ENCODE results near the gene NARF.
A peak's percentile ranks its signal among the peaks of the same experiment; 100 is the strongest.
"Not testable (repeated sequence)": the region's sequence is repeated elsewhere in the genome, so short reads cannot be mapped to it uniquely, and the experiment has no call there.

NARF gene

GRCh38 chr17:82503094-82503727 is 44.7 kb downstream of the NARF start:
- no peak overlapping the region for H3K9ac ChIP-seq (ENCODE audit: low read depth, low read length)
- no peaks in the 10 kb centered on the region for H3K36me3 ChIP-seq (ENCODE audit: insufficient read depth, low read length)
- no peaks in the 10 kb centered on the region for H3K9me3 ChIP-seq (ENCODE audit: control insufficient read depth, insufficient read depth, low read length)
- H3K4me1 ChIP-seq (ENCODE audit: insufficient read depth, low read length) = no peaks in the 10 kb centered on the region

- H3K4me1 ChIP-seq (ENCODE audit: insufficient read depth, low read length) = no peaks in the 10 kb centered on the region
- H3K36me3 ChIP-seq (ENCODE audit: insufficient read depth, low read length) = no peaks in the 10 kb centered on the region
- no peaks in the 10 kb centered on the region for H3K9me3 ChIP-seq (ENCODE audit: control insufficient read depth, insufficient read depth, low read length)
- no peak overlapping the region for H3K9ac ChIP-seq (ENCODE audit: low read depth, low read length)
These were observed 45.3 kb downstream of the NARF start for GRCh38 chr17:82503728-82504308.

GRCh38 chr17:82505296-82505695 is 46.8 kb downstream of the NARF start:
- Histone ChIP-seq H3K4me1 (ENCODE audit: insufficient read depth, low read length) (no peaks in the 10 kb centered on the region), H3K9ac (ENCODE audit: low read depth, low read length) (no peak overlapping the region), H3K36me3 (ENCODE audit: insufficient read depth, low read length) (no peaks in the 10 kb centered on the region), H3K9me3 (ENCODE audit: control insufficient read depth, insufficient read depth, low read length) (no peaks in the 10 kb centered on the region)

GRCh38 chr17:82506402-82506801 is 47.9 kb downstream of the NARF start:
- H3K9ac ChIP-seq (ENCODE audit: low read depth, low read length); H3K9me3 ChIP-seq (ENCODE audit: control insufficient read depth, insufficient read depth, low read length); H3K4me1 ChIP-seq (ENCODE audit: insufficient read depth, low read length); H3K36me3 ChIP-seq (ENCODE audit: insufficient read depth, low read length): not testable (repeated sequence)

- H3K9me3 ChIP-seq (ENCODE audit: control insufficient read depth, insufficient read depth, low read length) = no peaks in the 10 kb centered on the region
- no peaks in the 10 kb centered on the region for H3K4me1 ChIP-seq (ENCODE audit: insufficient read depth, low read length)
- no peak overlapping the region for H3K9ac ChIP-seq (ENCODE audit: low read depth, low read length)
- H3K36me3 ChIP-seq (ENCODE audit: insufficient read depth, low read length) = no peaks in the 10 kb centered on the region
These were observed 49.2 kb downstream of the NARF start for GRCh38 chr17:82507631-82508175.

GRCh38 chr17:82511642-82512041 is 53.1 kb downstream of the NARF start:
- H3K36me3 ChIP-seq (ENCODE audit: insufficient read depth, low read length); H3K9me3 ChIP-seq (ENCODE audit: control insufficient read depth, insufficient read depth, low read length); H3K4me1 ChIP-seq (ENCODE audit: insufficient read depth, low read length); H3K9ac ChIP-seq (ENCODE audit: low read depth, low read length): not testable (repeated sequence)

- H3K9me3 ChIP-seq (ENCODE audit: control insufficient read depth, insufficient read depth, low read length); H3K36me3 ChIP-seq (ENCODE audit: insufficient read depth, low read length); H3K9ac ChIP-seq (ENCODE audit: low read depth, low read length); H3K4me1 ChIP-seq (ENCODE audit: insufficient read depth, low read length): not testable (repeated sequence)
These were observed 55.3 kb downstream of the NARF start for GRCh38 chr17:82513864-82514263.

GRCh38 chr17:82517230-82517865 is 58.8 kb downstream of the NARF start:
- Histone ChIP-seq H3K9me3 (ENCODE audit: control insufficient read depth, insufficient read depth, low read length) (no peaks in the 10 kb centered on the region), H3K36me3 (ENCODE audit: insufficient read depth, low read length) (no peaks in the 10 kb centered on the region), H3K4me1 (ENCODE audit: insufficient read depth, low read length) (no peaks in the 10 kb centered on the region; the same call in 1 of the 2 replicates), H3K9ac (ENCODE audit: low read depth, low read length) (no peak overlapping the region)

- H3K9me3 ChIP-seq (ENCODE audit: control insufficient read depth, insufficient read depth, low read length) = no peaks in the 10 kb centered on the region
- peak within 1 kb of the TSS; percentile 99 for H3K9ac ChIP-seq (ENCODE audit: low read depth, low read length)
- H3K4me1 ChIP-seq (ENCODE audit: insufficient read depth, low read length) = no peaks in the 10 kb centered on the region; the same call in 1 of the 2 replicates
- H3K36me3 ChIP-seq (ENCODE audit: insufficient read depth, low read length) = no peaks in the 10 kb centered on the region
These were observed 60.6 kb downstream of the NARF start, which contains the start of gene FOXK2 for GRCh38 chr17:82518826-82519810. Gene FOXK2 (plus strand): TSS chr17:82519732. CDS start chr17:82519889, 157 bp downstream.

GRCh38 chr17:82519971-82520903 is 61.7 kb downstream of the NARF start:
- H3K9me3 ChIP-seq (ENCODE audit: control insufficient read depth, insufficient read depth, low read length) = no peaks in the 10 kb centered on the region

GRCh38 chr17:82524540-82524939 is 66.0 kb downstream of the NARF start:
- Histone ChIP-seq H3K9ac (ENCODE audit: low read depth, low read length) (no peak overlapping the region), H3K36me3 (ENCODE audit: insufficient read depth, low read length) (no peaks in the 10 kb centered on the region), H3K4me1 (ENCODE audit: insufficient read depth, low read length) (peaks cover 9% of the 10 kb centered on the region; the same call in 1 of the 2 replicates), H3K9me3 (ENCODE audit: control insufficient read depth, insufficient read depth, low read length) (no peaks in the 10 kb centered on the region)

More at GRCh38 chr17:82519971-82520903, 61.7 kb downstream of the NARF start:
- Histone ChIP-seq H3K36me3 (ENCODE audit: insufficient read depth, low read length) (no peaks in the 10 kb centered on the region), H3K9ac (ENCODE audit: low read depth, low read length) (peak overlapping the region; percentile 81), H3K4me1 (ENCODE audit: insufficient read depth, low read length) (no peaks in the 10 kb centered on the region; the same call in 1 of the 2 replicates)

GRCh38 chr17:82525712-82526111 is 67.2 kb downstream of the NARF start:
- Histone ChIP-seq H3K9ac (ENCODE audit: low read depth, low read length) (no peak overlapping the region), H3K4me1 (ENCODE audit: insufficient read depth, low read length) (peaks cover 17% of the 10 kb centered on the region; the same call in 1 of the 2 replicates), H3K36me3 (ENCODE audit: insufficient read depth, low read length) (no peaks in the 10 kb centered on the region), H3K9me3 (ENCODE audit: control insufficient read depth, insufficient read depth, low read length) (no peaks in the 10 kb centered on the region)

- H3K9me3 ChIP-seq (ENCODE audit: control insufficient read depth, insufficient read depth, low read length) = no peaks in the 10 kb centered on the region
- H3K36me3 ChIP-seq (ENCODE audit: insufficient read depth, low read length) = no peaks in the 10 kb centered on the region
- H3K9ac ChIP-seq (ENCODE audit: low read depth, low read length) = no peak overlapping the region
- peaks cover 22% of the 10 kb centered on the region; the same call in 1 of the 2 replicates for H3K4me1 ChIP-seq (ENCODE audit: insufficient read depth, low read length)
These were observed 69.4 kb downstream of the NARF start for GRCh38 chr17:82527898-82528297.

Data from ES-I3 (cell line).